K562 (cell line): ENCODE results near the gene F11R. TPM values are rescaled to one million over a fixed set of nuclear protein-coding genes. Genes with fewer than 3 reads are reported as not detected.

ENCODE experiments used
- AFF4 ChIP-seq: sonication (generic); formaldehyde crosslinking; IDR thresholded peaks from 2 replicates; pipeline ENCODE4 v1.8.0; 2023; ENCODE audit warnings: mild to moderate bottlenecking, missing genetic modification reagents
- C11orf30 ChIP-seq: fragments of 450-650 bp; IDR thresholded peaks from 2 replicates; pipeline ENCODE4 v1.6.1; 2016; ENCODE audit warnings: low read depth, mild to moderate bottlenecking
- CBX1 ChIP-seq: sonication (generic); IDR thresholded peaks from 2 replicates; pipeline ENCODE4 v1.6.1; 2016; ENCODE audit warnings: antibody characterized with exemption, low read depth, mild to moderate bottlenecking
- CBX8 ChIP-seq: fragments of 200-600 bp; sonication (generic); IDR thresholded peaks from 2 replicates; pipeline ENCODE4 v1.6.1; 2012; ENCODE audit warnings: borderline replicate concordance, mixed run types, low read depth, mild to moderate bottlenecking, moderate library complexity, mixed read lengths, low read length, control low read depth, inconsistent platforms; ENCODE audit not compliant: poor library complexity, severe bottlenecking; ENCODE audit errors: extremely low read depth
- CHD4 ChIP-seq: fragments of 200-600 bp; sonication (generic); IDR thresholded peaks from 3 replicates; pipeline ENCODE4 v1.6.1; 2012; ENCODE audit warnings: low read depth, mild to moderate bottlenecking, mixed read lengths, low read length, inconsistent platforms; ENCODE audit not compliant: insufficient read depth, insufficient replicate concordance, poor library complexity, severe bottlenecking
- CTBP1 ChIP-seq: fragments of 450-650 bp; IDR thresholded peaks from 2 replicates; pipeline ENCODE4 v1.6.1; 2016; ENCODE audit warnings: borderline replicate concordance
- DNMT1 ChIP-seq: fragments of 450-650 bp; IDR thresholded peaks from 2 replicates; pipeline ENCODE4 v1.6.1; 2016; ENCODE audit warnings: antibody characterized with exemption, mild to moderate bottlenecking
- ELF1 ChIP-seq: fragments of 200-800 bp; sonication (Bioruptor generic); IDR thresholded peaks from 2 replicates; pipeline ENCODE4 v1.6.1; 2016; ENCODE audit warnings: missing genetic modification characterization, missing compliant biosample characterization
- EP300 ChIP-seq: IDR thresholded peaks from 2 replicates; pipeline ENCODE4 v1.6.1; 2012; ENCODE audit warnings: low read length, improper control_type of control experiment
- MAFK ChIP-seq: IDR thresholded peaks from 2 replicates; pipeline ENCODE4 v1.6.1; 2011; ENCODE audit warnings: low read length, improper control_type of control experiment
- MEIS2 ChIP-seq: fragments of 450-650 bp; IDR thresholded peaks from 2 replicates; pipeline ENCODE4 v1.6.1; 2014; ENCODE audit warnings: mild to moderate bottlenecking; ENCODE audit not compliant: partially characterized antibody
- MYNN ChIP-seq, 2 experiments: sonication (generic); formaldehyde crosslinking in 1 of 2; IDR thresholded peaks; 2 replicates each; pipeline versions ENCODE4 v1.5.0 to v1.6.1; 2016 to 2020; ENCODE audit warnings: antibody characterized with exemption in 1 of 2, missing genetic modification reagents in 1 of 2
- NEUROD1 ChIP-seq: fragments of 150-350 bp; IDR thresholded peaks from 2 replicates; pipeline ENCODE4 v1.6.1; 2014; ENCODE audit warnings: borderline replicate concordance, low read length, low read depth; ENCODE audit not compliant: partially characterized antibody
- NR2C1 ChIP-seq, 2 experiments: fragments of 450-650 bp; IDR thresholded peaks; 2 replicates each; pipeline ENCODE4 v1.6.1; 2017; ENCODE audit warnings: mild to moderate bottlenecking in 2 of 2, antibody characterized with exemption in 1 of 2, inconsistent platforms in 1 of 2, missing compliant biosample characterization in 1 of 2, missing genetic modification characterization in 1 of 2
- NR2C2 ChIP-seq, 2 experiments: fragments of 200-800 bp in 1 of 2; sonication (Bioruptor generic) in 1 of 2; sonication (generic) in 1 of 2; formaldehyde crosslinking in 1 of 2; IDR thresholded peaks; 2 replicates each; pipeline versions ENCODE4 v1.6.1 to v1.8.0; 2016 to 2022; ENCODE audit warnings: mild to moderate bottlenecking in 1 of 2, missing compliant biosample characterization in 1 of 2, missing genetic modification characterization in 1 of 2, missing genetic modification reagents in 1 of 2
- NR3C1 ChIP-seq: sonication (generic); formaldehyde crosslinking; IDR thresholded peaks from 2 replicates; pipeline ENCODE4 v1.8.1; 2022; ENCODE audit warnings: missing genetic modification reagents
- POLR2A ChIP-seq: fragments of 450-650 bp; conservative IDR thresholded peaks from 2 replicates; pipeline ENCODE4 v1.6.1; 2016
- SIN3A ChIP-seq, 2 experiments: fragments of 150-350 bp in 1 of 2; IDR thresholded peaks; 2 replicates each; pipeline ENCODE4 v1.6.1; 2011 to 2016; ENCODE audit warnings: borderline replicate concordance in 2 of 2, low read depth in 2 of 2, low read length in 2 of 2, mild to moderate bottlenecking in 2 of 2, moderate library complexity in 2 of 2; ENCODE audit not compliant: control insufficient read depth in 1 of 2
- SMAD4 ChIP-seq: fragments of 250-450 bp; sonication (Bioruptor Pico); conservative IDR thresholded peaks from 2 replicates; pipeline ENCODE4 v1.8.0; 2021; ENCODE audit warnings: inconsistent platforms, mild to moderate bottlenecking, moderate library complexity
- SMARCA4 ChIP-seq: fragments of 450-650 bp; IDR thresholded peaks from 2 replicates; pipeline ENCODE4 v1.6.1; 2016
- SREBF1 ChIP-seq: fragments of 150-350 bp; IDR thresholded peaks from 2 replicates; pipeline ENCODE4 v1.6.1; 2014; ENCODE audit warnings: antibody characterized with exemption, low read depth, low read length, borderline replicate concordance
- TFAM ChIP-seq: fragments of 250-450 bp; sonication (Bioruptor Pico); conservative IDR thresholded peaks from 2 replicates; pipeline ENCODE4 v1.5.0; 2021; ENCODE audit warnings: mild to moderate bottlenecking, moderate library complexity
- ZNF133 ChIP-seq: fragments of 250-450 bp; sonication (Bioruptor Pico); IDR thresholded peaks from 2 replicates; pipeline ENCODE4 v1.4.0; 2020; ENCODE audit warnings: mild to moderate bottlenecking
- ZNF232 ChIP-seq: sonication (generic); formaldehyde crosslinking; IDR thresholded peaks from 2 replicates; pipeline ENCODE4 v1.8.0; 2022; ENCODE audit warnings: mild to moderate bottlenecking, missing genetic modification reagents
- ZNF274 ChIP-seq: IDR thresholded peaks from 2 replicates; pipeline ENCODE4 v1.6.1; 2011; ENCODE audit warnings: low read depth, mild to moderate bottlenecking, low read length, moderate library complexity, borderline replicate concordance
- ZNF507 ChIP-seq: conservative IDR thresholded peaks from 2 replicates; pipeline ENCODE4 v1.6.1; 2017; ENCODE audit warnings: missing genetic modification characterization, missing compliant biosample characterization
- polyA plus RNA-seq, 8 experiments: library from polyadenylated mRNA; depleted of rRNA in 4 of 8; stranded (reverse) in 5 of 8; unstranded in 3 of 8; fragments of >200 nt; fragmentation: Nextera tagmentation in 2 of 8; fragmentation: Illumina TruSeq in 1 of 8; extraction: Ambion mirVana in 2 of 8; extraction: Trizol in 1 of 8; gene quantifications; 2 replicates each; pipeline versions ENCODE4 v1.2.1 to v1.2.3, GENCODE V29; 2011 to 2014; ENCODE audit warnings: inconsistent platforms in 1 of 8, missing spikeins in 1 of 8
- total RNA-seq, 7 experiments: library from RNA; depleted of rRNA in 6 of 7; stranded (reverse); fragments of >200 nt in 6 of 7; fragmentation: Illumina TruSeq in 2 of 7; extraction: Trizol in 2 of 7; gene quantifications; 2 replicates each; pipeline versions ENCODE4 v1.2.1 to v1.2.3, GENCODE V29; 2011 to 2021; ENCODE audit warnings: low replicate concordance in 1 of 7

F11R gene
- total and polyA plus RNA-seq, 9 of the 15 experiments (the other 6 are each of a cell fraction or from before 2014, with no cell fraction given) = 27.4 to 187 (median 52.5) TPM

- TF ChIP-seq C11orf30 (no peak), ZNF232 (CRISPR knock-in tag) (0 out of 2 replicates have a peak, but pooled peaks have one; percentile 16), CBX1 (peak; percentile 64; the same call in 1 of the 2 replicates), SIN3A (IDR thresholded peaks at IDR 0.05; ENCODE audit: borderline replicate concordance in 2 of 2, control insufficient read depth in 1 of 2, low read depth in 2 of 2, low read length in 2 of 2) (peak; percentile 74 to 96), MAFK (no peak), DNMT1 (0 out of 2 replicates have a peak, but pooled peaks have one; percentile 72), SMARCA4 (peak; percentile 74), NEUROD1 (peak; percentile 24), NR3C1 (no peak), CHD4 (no peak), POLR2A (peak; percentile 90), SMAD4 (CRISPR knock-in tag) (peak; percentile 85), ZNF507 (tag) (no peak), CBX8 (no peak), ELF1 (tag) (no peak), ZNF274 (no peak), MEIS2 (peak; percentile 93), SREBF1 (no peak), ZNF133 (CRISPR knock-in tag) (no peak), MYNN (IDR thresholded peaks at IDR 0.05) (peak; percentile 89; the same call in 1 of the 2 replicates), MYNN (CRISPR knock-in tag; IDR thresholded peaks at IDR 0.05) (no peak), NR2C1 (IDR thresholded peaks at IDR 0.05) (peak; percentile 86), NR2C1 (tag; IDR thresholded peaks at IDR 0.05) (peak; percentile 84), TFAM (no peak), EP300 (peak; percentile 82), CTBP1 (peak; percentile 85), AFF4 (CRISPR knock-in tag) (peak; percentile 82; the same call in 1 of the 2 replicates), NR2C2 (CRISPR knock-in tag; IDR thresholded peaks at IDR 0.05) (no peak; the same call in none of the 2 replicates), NR2C2 (tag; IDR thresholded peaks at IDR 0.05) (peak; percentile 90)
Observed at GRCh38 chr1:161020509-161021164, at the start of gene F11R (continued).
